Measurements from ENCODE around the gene SMYD3.

Gene SMYD3

DNA sequence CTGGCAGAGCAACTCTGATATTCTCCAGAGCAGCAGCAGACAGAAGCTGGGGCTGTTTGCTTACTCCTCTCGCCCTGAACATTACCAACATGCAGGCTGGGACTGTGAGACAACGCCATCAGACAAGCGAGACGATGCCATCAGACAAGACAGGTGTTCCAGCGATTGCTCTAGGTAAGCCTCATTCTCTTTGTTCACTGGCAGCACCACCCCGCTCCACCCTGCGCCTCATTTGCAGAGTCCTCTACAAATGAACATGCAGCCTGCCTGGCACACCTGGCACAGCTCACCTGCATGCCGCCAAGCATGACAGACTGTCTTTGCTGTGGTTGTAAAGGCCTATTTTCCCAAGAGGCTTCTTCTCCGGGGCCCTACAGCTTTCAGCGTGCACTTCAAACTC lies 346.2 kb downstream of the SMYD3 start:
- DNase-seq, result peak; percentile 32

DNA sequence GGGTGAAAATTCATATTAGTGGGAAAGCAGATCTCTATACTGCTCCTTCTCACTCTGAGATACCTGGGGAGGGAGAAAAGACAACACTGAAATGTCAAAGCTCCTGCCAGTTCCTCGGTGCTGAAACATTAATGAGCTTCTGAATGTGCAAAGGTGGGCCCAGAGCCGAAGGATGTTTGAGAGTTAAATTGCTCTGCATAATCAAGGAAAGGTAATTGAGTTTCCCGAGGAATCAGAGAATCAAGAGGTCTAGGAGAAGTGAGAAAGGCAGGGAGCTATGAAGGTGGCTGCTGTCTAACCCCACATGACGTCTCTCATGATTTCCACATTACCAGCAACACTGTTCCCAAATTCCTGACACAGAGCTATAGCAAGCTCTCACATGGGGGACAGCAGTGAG lies 346.7 kb downstream of the SMYD3 start:
- no peak for DNase-seq

DNA sequence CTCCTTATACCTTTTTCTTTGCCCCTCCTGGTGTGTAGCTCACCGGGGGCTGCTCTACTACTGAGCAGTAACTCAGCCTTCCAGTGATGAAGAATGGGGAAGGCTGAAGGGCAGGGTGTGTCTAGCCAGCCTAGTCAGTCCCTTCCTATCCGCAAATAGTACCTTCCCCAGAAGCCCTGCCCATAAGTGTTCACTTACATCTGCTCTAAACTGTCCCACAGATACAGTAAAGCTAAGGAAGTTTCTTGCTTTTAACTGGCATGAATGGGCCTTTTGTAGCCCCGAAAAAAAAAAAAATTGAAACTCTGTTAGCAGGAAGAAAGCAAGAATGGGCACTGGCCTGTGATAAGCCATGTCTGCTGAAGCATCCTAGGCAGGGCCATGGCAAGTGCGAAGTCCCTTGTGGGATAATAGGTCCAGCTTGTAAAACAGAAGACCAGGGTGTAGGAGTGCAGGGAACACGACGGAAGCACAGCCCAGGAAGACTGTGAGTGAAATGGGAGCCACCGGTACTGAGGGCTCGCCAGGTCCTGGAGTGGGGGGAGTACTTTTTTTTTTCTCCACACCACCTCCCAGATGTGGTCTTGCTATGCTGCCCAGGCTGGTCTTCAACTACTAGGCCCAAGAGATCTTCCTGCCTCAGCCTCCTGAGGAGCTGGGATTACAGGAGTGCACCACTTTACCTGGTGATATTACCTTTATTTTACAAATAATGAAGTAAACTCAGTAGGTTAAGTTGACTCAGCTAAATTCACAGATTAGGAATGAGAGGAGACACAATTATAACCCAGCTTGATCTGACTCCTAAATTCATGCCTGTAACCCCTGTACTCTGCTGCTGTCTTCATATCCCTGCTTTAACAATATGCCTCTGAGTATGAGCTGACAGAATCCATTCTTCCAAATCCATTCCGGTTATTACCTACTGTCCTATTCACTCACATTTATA lies 347.5 kb downstream of the SMYD3 start:
- no peak for DNase-seq

DNA sequence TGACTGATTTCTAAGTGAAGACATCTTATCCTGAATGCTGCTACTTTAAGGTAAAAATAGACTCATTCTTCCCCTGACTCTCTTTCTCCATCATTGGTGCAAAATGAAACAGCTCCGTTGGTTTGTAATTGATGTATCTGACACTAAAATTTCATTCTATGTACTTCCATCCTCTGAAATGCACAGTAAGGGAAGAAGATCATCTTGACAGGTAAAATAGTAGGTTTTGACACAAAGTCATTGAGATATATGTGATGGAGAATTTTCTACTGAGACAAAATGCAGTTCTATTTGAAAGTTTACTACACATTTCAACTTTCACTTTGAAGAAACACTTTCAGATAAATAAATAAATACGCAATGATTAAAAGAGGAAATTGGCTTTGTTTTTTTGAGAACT lies 348.9 kb downstream of the SMYD3 start:
- DNase-seq, result no peak

DNA sequence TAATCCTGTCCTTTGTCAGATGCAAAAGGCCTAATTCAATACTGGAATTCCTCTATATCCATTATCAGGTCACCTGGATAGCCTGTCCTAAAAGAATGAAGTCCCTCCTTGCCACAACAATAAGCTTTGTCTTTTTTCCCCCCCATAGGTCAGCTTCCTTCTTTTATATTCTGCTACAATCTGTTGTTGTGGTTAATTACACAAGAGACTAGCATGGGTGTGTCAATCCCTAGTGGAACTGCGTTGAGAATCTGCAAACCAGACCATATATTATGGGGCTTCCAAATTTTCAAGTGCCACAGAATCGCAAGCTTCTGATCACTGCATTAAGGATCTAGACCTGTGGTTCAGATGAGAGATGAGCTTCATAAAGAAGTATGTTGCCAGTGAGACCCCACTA lies 349.6 kb downstream of the SMYD3 start:
- DNase-seq, result no peak

DNA sequence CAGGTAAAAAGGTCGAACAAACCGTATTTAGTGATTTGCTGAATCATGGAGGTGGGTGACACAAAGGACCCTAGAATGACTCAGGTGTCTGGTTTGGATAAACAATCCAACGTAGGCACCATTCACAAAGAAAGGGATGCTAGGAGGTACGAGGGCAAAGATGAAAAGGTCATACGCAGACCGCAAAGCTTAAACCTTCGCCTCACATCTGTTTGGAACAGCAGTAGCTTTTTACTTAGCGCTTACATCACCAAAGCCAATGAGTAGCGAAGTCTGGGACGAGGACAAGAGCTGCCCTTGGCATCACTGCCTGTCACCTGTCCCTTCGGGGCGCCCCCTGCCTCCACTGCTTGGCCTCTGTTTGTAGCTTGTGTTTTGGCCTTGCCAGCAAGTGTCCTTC lies 350.2 kb downstream of the SMYD3 start:
- DNase-seq, result no peak

DNA sequence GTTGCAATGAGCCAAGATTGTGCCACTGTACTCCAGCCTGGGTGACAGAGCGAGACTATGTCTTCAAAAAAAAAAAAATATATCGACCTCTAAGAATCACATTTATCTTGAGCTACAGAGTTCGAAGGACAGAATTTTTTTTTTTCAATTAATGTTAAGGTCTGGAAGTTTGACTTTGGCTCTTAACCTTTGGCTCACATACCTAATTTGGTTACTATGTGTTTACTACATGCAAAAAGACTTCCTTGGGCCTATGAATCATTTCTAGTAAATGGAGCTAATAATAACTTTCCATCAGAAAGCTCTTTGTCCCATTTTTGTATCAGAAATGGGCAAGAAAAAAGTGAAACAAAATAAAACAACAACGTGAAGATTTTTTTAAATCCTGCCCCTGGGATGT lies 351.2 kb downstream of the SMYD3 start:
- DNase-seq, result no peak

DNA sequence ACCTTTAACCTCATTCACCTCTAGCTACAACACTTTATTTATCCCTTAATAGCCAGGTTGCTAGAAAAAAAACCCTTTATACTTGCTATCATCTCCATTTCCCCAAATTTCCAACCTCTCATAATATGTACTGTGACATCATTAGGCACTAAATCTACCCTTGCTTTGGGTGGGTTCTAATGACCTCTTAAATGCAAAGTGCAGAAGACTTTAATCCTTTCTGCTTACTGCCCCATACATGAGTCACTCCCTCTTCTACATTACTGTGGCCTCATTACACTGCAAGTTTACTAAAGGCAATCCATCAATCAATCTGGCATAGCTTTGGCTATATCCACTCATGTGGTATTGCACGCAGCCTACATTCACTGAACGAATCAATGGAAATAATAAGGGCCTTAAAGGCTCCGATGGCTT lies 353.3 kb downstream of the SMYD3 start:
- DNase-seq, result no peak

DNA sequence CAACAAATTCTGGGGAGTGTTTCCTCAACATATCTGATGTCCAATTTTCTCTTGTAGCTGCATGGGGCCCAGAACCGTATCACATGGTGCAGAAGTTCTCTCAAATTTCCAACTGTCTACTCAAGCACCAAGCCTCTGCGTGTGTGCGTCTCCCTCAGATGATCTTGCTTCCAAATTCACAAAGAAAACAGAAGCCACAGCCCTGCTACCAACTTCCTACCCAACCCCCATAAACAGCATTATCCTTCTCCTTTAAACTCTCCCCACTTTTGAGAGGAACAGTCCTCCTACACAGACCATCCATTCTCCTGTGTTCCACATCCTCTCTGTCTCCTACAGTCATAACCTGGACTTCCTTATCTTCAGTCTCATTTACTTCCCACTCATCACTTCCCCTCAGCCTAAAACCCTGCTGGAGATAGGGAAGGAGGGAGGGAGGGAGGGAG lies 354.1 kb downstream of the SMYD3 start:
- DNase-seq, result no peak

DNA sequence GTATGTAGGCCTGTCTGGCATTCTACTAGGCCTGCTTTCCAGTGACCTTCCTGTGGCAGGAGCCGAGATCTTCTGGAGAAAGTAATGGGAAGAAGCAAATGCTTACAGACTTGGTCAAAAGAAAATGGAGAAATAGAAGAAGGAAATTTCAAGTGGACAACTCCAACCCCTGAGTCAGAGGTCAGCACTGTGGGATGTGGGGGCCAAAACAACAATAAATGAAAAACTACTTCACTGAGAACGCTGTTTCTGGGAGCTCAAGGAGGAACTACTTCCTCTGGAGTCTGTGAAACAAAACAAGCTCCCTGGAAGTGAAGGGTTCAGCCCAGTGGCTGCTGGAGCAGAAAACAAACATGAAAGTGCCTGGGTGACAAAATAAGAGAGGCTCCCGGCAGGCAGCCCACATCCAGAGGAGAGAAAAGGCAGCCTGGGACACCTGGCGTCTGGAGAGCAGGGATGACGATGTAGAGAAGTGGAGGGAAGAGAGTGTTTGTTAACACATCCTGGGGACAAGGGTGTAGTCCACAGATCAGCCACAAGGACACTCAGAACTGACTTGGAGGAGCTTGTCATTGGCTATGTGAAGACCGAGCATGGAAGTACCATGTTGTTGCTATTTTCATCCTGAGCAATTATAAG lies 355.2 kb downstream of the SMYD3 start:
- no peak for DNase-seq

DNA sequence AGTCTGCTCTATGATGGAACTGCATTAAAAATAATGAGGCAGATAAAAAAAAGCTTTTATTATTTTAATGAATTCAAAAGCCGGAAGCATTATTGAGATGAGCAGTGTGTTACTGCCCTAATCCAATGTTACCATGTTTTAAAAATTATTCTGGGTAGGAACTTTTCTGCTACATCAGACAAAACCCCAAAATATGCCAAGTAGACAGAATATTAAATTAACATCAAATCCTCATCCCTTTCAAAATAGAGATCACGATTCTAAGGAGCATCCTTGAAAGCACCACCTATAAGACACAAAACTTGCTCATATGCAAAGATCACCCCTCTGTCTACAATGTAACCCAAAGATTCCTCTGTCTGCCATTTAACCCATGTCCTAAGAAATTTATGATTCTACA lies 357.5 kb downstream of the SMYD3 start:
- DNase-seq, result no peak

DNA sequence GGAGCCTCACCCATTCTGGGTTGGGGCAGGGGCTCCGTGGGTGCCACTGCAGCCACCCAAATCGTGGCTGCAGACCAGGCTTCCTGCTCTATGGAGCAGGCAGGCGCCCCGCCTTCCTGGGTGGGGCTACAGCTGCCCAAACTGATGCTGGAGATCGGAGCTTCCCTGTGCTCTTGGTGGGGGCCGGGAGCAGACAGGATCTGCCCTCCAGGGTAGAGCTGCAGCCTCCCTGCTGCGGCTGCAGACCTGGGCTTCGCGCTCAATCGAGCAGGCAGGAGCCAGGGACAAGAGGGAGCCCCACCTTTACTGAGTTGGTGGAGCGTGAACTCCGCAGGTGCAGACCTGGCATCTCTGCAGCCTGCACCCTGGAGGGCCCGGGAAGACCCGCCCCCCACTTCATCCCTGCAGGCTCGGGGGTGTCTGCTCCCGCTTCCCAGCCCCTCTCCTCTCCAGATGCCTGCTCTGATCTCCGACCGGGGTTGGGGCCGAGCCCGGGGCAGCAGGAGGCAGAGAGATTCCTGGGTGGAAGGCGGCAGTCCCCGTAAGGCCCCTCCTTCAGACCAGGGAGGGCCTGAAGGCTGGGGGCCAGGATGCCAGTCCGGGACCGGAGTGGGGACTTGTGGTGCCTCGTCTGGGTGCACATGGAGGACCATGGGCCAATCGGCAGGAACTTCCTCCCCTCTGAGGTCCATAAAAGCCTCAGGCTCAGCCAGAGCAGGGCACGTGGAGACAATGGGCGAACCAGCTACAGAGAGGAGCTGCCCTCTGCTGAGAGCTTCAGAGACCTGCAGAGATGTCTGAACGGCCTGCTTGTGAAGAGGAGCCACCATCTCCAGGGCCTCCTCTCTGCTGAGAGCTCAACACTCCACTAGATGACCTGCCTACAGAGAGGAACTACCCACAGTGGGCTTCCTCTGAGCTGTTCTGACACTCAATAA lies 359.3 kb downstream of the SMYD3 start:
- peak; percentile 56 for DNase-seq

DNA sequence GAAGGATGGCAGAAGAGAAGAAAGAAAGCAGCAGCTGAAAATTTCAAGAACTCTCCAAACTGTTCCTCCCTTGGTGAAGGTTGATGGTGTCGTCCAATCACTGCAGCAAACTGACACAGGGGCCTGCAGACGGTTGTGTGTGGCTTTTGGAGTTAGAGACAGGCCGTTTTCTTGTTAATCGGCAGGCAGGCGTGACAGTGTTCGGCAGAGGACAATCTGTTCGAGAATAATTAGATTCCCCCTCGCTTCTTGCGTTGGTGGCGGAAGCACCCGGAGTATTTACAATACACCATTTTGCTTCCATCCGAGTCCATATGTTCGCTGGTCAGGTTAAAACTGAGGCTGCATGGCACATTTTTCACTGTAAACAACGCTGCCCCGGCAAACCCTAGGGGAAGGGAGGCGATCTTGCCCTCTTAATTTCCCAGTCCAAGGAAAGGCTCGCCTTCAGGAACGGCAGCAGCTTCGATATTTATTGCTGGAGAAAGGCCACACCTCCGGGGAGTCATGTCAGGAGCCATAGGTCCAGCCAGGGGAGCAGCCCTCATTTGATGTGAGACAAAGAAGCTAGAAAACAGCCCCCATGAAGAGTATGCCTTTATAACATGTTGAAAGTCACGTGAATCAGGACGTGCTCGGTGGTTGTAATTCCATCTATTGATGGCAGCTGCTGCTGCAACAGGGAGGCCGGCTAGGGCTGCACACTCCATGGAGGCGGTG lies 360.1 kb downstream of the SMYD3 start:
- DNase-seq, result peak; percentile 23

DNA sequence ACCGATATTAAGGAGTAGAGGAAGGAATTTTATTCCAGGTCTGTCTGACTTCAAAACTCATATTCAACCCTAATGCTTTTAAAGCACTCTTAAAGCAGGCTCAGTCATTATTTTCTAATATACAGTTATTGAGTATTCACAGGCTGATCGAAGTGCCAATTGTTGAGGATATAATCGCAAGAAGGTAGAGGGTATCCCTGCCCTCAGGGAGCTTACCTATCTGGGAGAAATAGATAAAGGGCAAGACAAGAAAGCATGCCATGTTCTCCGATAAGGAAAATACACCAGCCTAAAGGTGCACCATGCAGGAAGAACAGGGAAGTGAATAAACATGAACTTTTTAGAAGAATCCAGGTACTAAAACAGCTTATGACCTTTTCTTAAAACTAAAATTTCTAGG lies 361.2 kb downstream of the SMYD3 start:
- no peak for DNase-seq

DNA sequence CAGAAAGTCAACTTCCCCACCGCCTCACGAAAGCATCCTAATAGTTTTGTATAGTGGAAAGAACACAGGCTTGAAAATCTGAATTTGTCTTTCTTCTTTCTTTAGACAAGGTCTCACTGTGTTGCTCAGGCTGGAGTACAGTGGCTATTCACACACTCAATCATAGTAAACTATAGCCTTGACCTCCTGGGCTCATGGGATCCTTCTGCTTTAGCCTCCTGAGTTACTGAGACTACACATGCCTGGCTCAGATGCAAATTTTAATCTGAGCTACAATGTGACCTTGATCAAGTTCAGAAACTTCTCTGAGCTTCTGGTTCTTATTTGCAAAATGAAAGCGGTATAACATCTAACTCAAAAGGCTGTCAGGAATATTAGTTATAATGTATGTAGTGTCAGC lies 362.1 kb downstream of the SMYD3 start:
- no peak for DNase-seq

DNA sequence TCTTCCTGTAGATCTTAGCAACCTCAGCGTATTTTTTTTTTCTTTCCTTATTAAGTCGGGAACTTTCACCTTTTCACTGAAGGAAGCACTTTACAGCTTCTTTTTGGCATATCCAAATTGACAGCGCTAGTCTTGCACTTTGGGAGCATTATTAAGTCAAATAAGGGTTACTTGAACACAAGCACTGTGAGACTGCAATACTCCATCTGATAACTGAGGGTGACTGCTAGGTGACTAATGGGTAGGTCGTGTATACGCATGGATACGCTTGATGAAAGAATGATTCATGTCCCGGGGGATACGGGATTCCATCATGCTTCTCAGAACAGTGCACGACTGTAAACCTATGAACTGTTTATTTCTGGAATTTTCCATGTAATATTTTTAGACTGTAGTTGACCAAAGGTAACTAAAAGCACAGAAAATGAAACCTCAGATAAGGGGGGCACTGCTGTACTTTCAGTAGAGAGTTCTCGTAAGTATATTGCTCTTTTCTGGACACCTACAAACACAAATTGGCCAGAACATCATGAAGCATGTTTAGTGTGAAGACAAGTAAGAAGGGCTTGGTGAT lies 364.7 kb downstream of the SMYD3 start:
- DNase-seq, result no peak

DNA sequence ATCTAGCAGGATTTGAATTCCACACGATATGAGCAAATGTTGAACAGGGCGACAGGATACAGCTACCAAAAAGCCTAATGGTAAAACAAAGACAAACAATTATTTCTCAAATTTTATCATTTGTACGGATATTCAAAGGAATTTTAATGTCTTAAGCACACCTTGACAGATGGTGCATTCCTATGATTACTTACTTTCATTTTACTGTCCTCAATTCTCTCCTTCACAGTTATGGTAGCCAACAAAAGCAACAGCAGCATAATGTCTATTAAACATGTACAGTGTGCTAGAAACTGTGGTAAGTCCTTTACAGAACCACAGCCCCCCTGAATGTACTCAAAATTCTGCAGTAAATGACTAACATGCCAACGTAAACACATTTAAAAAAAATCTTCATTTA lies 365.8 kb downstream of the SMYD3 start:
- DNase-seq, result no peak

DNA sequence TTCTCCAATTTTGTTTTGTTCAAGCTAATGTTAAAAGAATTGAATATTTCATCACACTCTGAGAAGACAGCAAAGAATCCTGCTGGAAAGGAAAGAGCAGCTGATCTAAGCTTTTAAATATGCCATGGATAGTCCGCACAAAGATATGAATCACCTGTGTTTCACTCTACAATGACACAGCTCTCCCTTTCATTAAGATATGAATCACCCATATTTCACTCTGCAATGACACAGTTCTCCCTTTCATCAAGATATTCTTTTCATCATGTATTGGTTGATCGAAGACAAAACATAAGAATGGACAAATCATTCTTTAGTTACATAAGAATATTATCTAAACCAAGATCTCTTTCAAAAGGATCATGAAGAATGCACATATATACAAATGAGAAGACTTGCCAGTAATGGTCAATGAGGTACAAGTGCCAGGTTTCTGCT lies 367.3 kb downstream of the SMYD3 start:
- DNase-seq, result no peak

DNA sequence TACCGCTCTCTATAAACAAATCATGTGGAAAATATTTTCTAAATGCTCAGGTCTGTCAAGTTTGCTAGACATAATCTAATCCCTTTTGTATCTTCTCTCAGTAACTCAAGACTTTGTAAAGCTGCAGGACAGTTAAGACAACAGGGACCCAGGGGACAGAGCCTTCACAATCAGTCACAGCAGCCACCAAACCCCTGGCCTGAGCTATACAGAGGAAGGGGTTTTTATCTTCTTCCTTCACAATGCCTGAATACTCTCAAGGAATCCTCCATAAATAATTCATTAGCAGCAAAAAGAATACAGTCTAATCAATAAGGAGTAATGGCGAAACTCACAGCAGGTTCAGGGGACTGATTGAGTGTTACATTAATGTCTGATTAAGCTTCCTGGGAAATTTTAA lies 368.3 kb downstream of the SMYD3 start:
- DNase-seq, result no peak

DNA sequence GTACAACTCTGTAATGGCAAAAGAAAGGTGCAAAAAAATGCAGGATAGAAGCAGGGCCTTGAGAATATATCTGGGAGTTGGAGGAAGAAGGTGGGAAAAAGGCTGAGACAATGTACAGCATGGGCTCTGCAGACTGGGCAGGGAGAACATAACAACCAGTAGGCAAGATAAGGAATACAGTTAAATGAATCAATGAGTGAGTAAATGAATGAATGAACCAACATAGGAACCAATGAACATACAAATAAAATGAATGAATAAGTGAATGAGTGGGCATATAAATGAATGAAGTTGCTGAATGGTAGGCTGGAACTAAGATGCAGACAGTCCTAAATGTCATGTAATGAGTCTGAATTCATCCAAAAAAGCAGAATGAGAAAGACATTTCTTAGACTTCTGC lies 370.6 kb downstream of the SMYD3 start:
- DNase-seq, result no peak

DNA sequence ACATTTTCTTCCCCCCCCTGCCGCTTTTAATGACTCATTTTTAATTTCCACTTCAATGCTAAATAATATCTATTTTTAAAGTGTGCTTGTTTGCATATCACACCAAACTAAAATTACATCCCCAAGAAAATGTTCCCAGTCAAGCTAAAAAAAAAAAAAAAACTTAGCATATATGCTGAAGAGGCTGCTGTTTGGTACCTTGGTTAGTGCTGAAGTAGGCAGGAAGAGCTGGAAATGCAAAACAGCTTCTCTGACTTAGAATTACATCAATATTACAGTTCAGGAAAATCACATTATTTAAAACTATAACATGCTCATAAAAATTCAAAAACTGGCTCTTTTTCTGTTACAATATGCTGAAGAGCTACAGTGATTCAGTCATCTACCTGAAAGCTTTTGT lies 372.3 kb downstream of the SMYD3 start:
- DNase-seq, result no peak

DNA sequence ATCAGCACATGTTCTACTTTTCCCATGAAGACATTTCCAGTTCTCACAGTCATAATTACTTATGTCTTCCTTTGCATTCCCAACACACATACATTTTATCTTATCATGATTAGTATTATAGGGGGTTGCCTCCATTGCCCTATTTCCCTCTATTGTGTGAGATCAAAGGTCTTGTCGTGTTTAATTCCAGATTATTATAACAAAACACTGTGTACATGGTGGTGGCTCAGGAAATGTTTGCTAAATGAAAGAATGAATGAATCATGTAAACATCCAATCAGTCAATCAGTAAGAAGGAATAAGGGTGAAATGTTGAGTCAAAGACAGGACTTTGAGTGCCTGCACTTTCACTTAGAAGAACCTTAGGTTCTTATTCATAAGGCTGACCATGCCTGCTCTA lies 376.0 kb downstream of the SMYD3 start:
- DNase-seq, result no peak

Data from NCI-H2171 (cell line).